Panc1 (cell line): Measurements from ENCODE around the gene AGFG1.

ENCODE experiments used
- POLR2AphosphoS5 ChIP-seq: IDR thresholded peaks from 2 replicates; pipeline ENCODE4 v1.6.1; 2012; ENCODE audit warnings: mild to moderate bottlenecking, low read depth, low read length, moderate library complexity
- SIN3A ChIP-seq: IDR thresholded peaks from 2 replicates; pipeline ENCODE4 v1.6.1; 2012; ENCODE audit warnings: low read depth, mild to moderate bottlenecking, low read length, moderate library complexity, borderline replicate concordance; ENCODE audit not compliant: insufficient read depth
- TCF7L2 ChIP-seq: IDR thresholded peaks from 2 replicates; pipeline ENCODE4 v1.6.1; 2011; ENCODE audit warnings: mild to moderate bottlenecking, low read depth, low read length, inconsistent platforms
- TF ChIP-seq, protein P1 (sequence below): fragments of 450-650 bp; IDR thresholded peaks from 2 replicates; pipeline ENCODE4 v1.5.1; 2017; ENCODE audit warnings: mild to moderate bottlenecking
- TF ChIP-seq, protein P2 (sequence below), 2 experiments: IDR thresholded peaks; 2 replicates each; pipeline ENCODE4 v1.6.1; 2011 to 2012; ENCODE audit warnings: low read depth in 2 of 2, control low read depth in 1 of 2, low read length in 1 of 2, mild to moderate bottlenecking in 1 of 2, moderate library complexity in 1 of 2; ENCODE audit not compliant: insufficient read depth in 1 of 2

DNA sequence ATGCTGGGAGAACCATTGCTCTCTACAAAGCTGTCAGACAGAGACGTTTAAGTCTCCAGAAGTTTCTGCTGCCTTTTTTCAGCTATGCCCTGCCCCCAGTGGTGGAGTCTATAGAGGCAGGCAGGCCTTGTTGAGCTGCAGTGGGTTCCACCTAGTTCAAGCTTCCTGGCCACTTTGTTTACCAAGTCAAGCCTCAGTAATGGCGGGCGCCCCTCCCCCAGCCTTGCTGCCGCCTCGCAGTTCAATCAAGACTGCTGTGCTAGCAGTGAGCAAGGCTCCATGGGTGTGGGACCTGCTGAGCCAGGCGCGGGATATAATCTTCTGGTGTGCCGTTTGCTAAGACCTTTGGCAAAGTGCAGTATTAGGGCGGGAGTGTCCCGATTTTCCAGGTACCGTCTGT lies 74.0 kb downstream of the AGFG1 start:
- TF ChIP-seq, protein P1, sequence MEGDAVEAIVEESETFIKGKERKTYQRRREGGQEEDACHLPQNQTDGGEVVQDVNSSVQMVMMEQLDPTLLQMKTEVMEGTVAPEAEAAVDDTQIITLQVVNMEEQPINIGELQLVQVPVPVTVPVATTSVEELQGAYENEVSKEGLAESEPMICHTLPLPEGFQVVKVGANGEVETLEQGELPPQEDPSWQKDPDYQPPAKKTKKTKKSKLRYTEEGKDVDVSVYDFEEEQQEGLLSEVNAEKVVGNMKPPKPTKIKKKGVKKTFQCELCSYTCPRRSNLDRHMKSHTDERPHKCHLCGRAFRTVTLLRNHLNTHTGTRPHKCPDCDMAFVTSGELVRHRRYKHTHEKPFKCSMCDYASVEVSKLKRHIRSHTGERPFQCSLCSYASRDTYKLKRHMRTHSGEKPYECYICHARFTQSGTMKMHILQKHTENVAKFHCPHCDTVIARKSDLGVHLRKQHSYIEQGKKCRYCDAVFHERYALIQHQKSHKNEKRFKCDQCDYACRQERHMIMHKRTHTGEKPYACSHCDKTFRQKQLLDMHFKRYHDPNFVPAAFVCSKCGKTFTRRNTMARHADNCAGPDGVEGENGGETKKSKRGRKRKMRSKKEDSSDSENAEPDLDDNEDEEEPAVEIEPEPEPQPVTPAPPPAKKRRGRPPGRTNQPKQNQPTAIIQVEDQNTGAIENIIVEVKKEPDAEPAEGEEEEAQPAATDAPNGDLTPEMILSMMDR: peak; percentile 48
- TF ChIP-seq, protein P2, sequence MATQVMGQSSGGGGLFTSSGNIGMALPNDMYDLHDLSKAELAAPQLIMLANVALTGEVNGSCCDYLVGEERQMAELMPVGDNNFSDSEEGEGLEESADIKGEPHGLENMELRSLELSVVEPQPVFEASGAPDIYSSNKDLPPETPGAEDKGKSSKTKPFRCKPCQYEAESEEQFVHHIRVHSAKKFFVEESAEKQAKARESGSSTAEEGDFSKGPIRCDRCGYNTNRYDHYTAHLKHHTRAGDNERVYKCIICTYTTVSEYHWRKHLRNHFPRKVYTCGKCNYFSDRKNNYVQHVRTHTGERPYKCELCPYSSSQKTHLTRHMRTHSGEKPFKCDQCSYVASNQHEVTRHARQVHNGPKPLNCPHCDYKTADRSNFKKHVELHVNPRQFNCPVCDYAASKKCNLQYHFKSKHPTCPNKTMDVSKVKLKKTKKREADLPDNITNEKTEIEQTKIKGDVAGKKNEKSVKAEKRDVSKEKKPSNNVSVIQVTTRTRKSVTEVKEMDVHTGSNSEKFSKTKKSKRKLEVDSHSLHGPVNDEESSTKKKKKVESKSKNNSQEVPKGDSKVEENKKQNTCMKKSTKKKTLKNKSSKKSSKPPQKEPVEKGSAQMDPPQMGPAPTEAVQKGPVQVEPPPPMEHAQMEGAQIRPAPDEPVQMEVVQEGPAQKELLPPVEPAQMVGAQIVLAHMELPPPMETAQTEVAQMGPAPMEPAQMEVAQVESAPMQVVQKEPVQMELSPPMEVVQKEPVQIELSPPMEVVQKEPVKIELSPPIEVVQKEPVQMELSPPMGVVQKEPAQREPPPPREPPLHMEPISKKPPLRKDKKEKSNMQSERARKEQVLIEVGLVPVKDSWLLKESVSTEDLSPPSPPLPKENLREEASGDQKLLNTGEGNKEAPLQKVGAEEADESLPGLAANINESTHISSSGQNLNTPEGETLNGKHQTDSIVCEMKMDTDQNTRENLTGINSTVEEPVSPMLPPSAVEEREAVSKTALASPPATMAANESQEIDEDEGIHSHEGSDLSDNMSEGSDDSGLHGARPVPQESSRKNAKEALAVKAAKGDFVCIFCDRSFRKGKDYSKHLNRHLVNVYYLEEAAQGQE (IDR thresholded peaks at IDR 0.05; ENCODE audit: insufficient read depth in 1 of 2, low read depth in 2 of 2, low read length in 1 of 2): no peak
- no peak for TF ChIP-seq POLR2AphosphoS5
- no peak for TF ChIP-seq SIN3A
- TF ChIP-seq TCF7L2: no peak
